NT2/D1 (cell line): ENCODE measurements around the gene MIB1.

Experiments
- SUZ12 ChIP-seq: IDR thresholded peaks from 2 replicates; pipeline ENCODE4 v1.6.1; 2011; ENCODE audit not compliant: insufficient read length, insufficient read depth; ENCODE audit errors: extremely low read depth
- YY1 ChIP-seq: IDR thresholded peaks from 2 replicates; pipeline ENCODE4 v1.6.1; 2011; ENCODE audit not compliant: insufficient read length, insufficient read depth
- ZNF274 ChIP-seq: IDR thresholded peaks from 2 replicates; pipeline ENCODE4 v1.6.1; 2011; ENCODE audit warnings: mild to moderate bottlenecking, low read depth, low read length

DNA sequence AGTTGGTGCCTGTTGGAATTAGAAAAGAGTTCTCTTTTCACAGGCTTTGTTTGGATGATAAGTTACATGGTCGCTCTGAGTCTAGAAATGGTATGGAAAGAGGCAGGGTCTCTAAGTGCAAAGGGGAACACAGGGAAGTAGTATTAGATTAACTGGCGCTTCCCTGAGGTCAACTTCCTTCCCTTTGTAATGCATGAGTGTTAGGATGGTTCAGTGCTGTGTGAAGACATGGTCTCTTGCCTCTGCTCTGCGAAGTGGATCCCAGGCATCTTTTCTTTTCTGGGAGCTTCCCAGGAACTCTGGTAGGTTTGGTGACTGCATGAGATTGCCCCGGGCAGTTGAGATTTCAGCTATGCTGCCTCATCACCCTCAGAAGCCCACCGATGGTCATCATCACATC lies 170.3 kb downstream of the MIB1 start:
- no peak for TF ChIP-seq ZNF274
- TF ChIP-seq SUZ12 = no peak
- no peak for TF ChIP-seq YY1
